HepG2 (cell line): ENCODE measurements around the gene AGT. TPM values are rescaled to one million over a fixed set of nuclear protein-coding genes. Genes with fewer than 3 reads are reported as not detected.

ENCODE experiments used
- ATF7-NPFF ChIP-seq: sonication (generic); formaldehyde crosslinking; IDR thresholded peaks from 2 replicates; pipeline ENCODE4 v1.8.1; 2023; ENCODE audit warnings: mild to moderate bottlenecking, low read depth, missing genetic modification reagents, moderate library complexity
- FOXC1 ChIP-seq: sonication (generic); formaldehyde crosslinking; IDR thresholded peaks from 2 replicates; pipeline ENCODE4 v1.8.0; 2022; ENCODE audit warnings: mild to moderate bottlenecking, missing genetic modification reagents, borderline replicate concordance
- KDM2A ChIP-seq: sonication (generic); formaldehyde crosslinking; IDR thresholded peaks from 2 replicates; pipeline ENCODE4 v1.4.0; 2020; ENCODE audit warnings: low read depth, missing genetic modification reagents, borderline replicate concordance
- MYPOP ChIP-seq: sonication (generic); formaldehyde crosslinking; IDR thresholded peaks from 2 replicates; pipeline ENCODE4 v1.8.1; 2023; ENCODE audit warnings: mild to moderate bottlenecking, moderate library complexity, missing genetic modification reagents
- NFE2L2 ChIP-seq: fragments of 150-350 bp; IDR thresholded peaks from 2 replicates; pipeline ENCODE4 v1.6.1; 2014; ENCODE audit warnings: low read length
- NONO ChIP-seq, 2 experiments: fragments of 450-650 bp in 1 of 2; sonication (generic) in 1 of 2; formaldehyde crosslinking in 1 of 2; IDR thresholded peaks in 1 of 2; conservative IDR thresholded peaks in 1 of 2; 2 replicates each; pipeline versions ENCODE4 v1.6.1 to v1.8.0; 2017 to 2022; ENCODE audit warnings: mild to moderate bottlenecking in 1 of 2, missing genetic modification reagents in 1 of 2, moderate library complexity in 1 of 2
- NRL ChIP-seq: sonication (generic); formaldehyde crosslinking; IDR thresholded peaks from 2 replicates; pipeline ENCODE4 v1.5.0; 2020; ENCODE audit warnings: missing genetic modification reagents, mild to moderate bottlenecking, moderate library complexity, borderline replicate concordance
- POLR2AphosphoS5 ChIP-seq: IDR thresholded peaks from 2 replicates; pipeline ENCODE4 v1.6.1; 2012; ENCODE audit warnings: low read depth, low read length
- ZC3H13 ChIP-seq: sonication (generic); formaldehyde crosslinking; IDR thresholded peaks from 2 replicates; pipeline ENCODE4 v1.8.1; 2023; ENCODE audit warnings: mild to moderate bottlenecking, missing genetic modification reagents, moderate library complexity
- ZC3H4 ChIP-seq: sonication (generic); formaldehyde crosslinking; IDR thresholded peaks from 2 replicates; pipeline ENCODE4 v1.4.0; 2020; ENCODE audit warnings: missing genetic modification reagents, borderline replicate concordance
- ZNF703 ChIP-seq: sonication (generic); formaldehyde crosslinking; IDR thresholded peaks from 2 replicates; pipeline ENCODE4 v1.5.1; 2020; ENCODE audit warnings: missing genetic modification reagents, mild to moderate bottlenecking, moderate library complexity, borderline replicate concordance
- polyA plus RNA-seq, 8 experiments: library from polyadenylated mRNA; depleted of rRNA in 3 of 8; stranded (reverse) in 7 of 8; unstranded in 1 of 8; fragments of >200 nt; fragmentation: Illumina TruSeq in 4 of 8; extraction: Trizol in 4 of 8; gene quantifications; 2 replicates each; pipeline versions ENCODE4 v1.2.1 to v1.2.3, GENCODE V29; 2011 to 2016; ENCODE audit warnings: low read depth in 4 of 8, missing spikeins in 1 of 8, mixed read lengths in 1 of 8; ENCODE audit not compliant: insufficient read depth in 1 of 8
- total RNA-seq, 5 experiments: library from RNA; depleted of rRNA; stranded (reverse); fragments of >200 nt; fragmentation: Illumina TruSeq; extraction: Trizol; gene quantifications; 2 replicates each; pipeline ENCODE4 v1.2.3, GENCODE V29; 2016; ENCODE audit warnings: low read depth in 1 of 5
- TF ChIP-seq, protein P1 (sequence below): sonication (generic); formaldehyde crosslinking; IDR thresholded peaks from 2 replicates; pipeline ENCODE4 v1.5.0; 2020; ENCODE audit warnings: missing genetic modification reagents
- TF ChIP-seq, protein P2 (sequence below): sonication (generic); formaldehyde crosslinking; IDR thresholded peaks from 2 replicates; pipeline ENCODE4 v1.8.0; 2022; ENCODE audit warnings: low read depth, missing genetic modification reagents

Gene AGT
- total and polyA plus RNA-seq, 2 of the 13 experiments (the other 11 are each of a cell fraction or from before 2014, with no cell fraction given) = 892 to 2,071 TPM

- TF ChIP-seq MYPOP (CRISPR knock-in tag) (0 out of 2 replicates have a peak, but pooled peaks have one; percentile 7), KDM2A (CRISPR knock-in tag) (peak; percentile 27; the same call in 1 of the 2 replicates), ATF7-NPFF (peak; percentile 29; the same call in 1 of the 2 replicates), NRL (CRISPR knock-in tag) (peak; percentile 53; the same call in 1 of the 2 replicates), NONO (IDR thresholded peaks at IDR 0.05) (no peak), NONO (CRISPR knock-in tag; conservative IDR thresholded peaks at IDR 0.05) (0 out of 2 replicates have a peak, but pooled peaks have one; percentile 10), ZC3H13 (CRISPR knock-in tag) (peak; percentile 41; the same call in 1 of the 2 replicates), ZNF703 (no peak), POLR2AphosphoS5 (peak; percentile 65), NFE2L2 (no peak), FOXC1 (CRISPR knock-in tag) (peak; percentile 25; the same call in 1 of the 2 replicates), ZC3H4 (CRISPR knock-in tag) (peak; percentile 23; the same call in 1 of the 2 replicates)
- TF ChIP-seq, protein P1, sequence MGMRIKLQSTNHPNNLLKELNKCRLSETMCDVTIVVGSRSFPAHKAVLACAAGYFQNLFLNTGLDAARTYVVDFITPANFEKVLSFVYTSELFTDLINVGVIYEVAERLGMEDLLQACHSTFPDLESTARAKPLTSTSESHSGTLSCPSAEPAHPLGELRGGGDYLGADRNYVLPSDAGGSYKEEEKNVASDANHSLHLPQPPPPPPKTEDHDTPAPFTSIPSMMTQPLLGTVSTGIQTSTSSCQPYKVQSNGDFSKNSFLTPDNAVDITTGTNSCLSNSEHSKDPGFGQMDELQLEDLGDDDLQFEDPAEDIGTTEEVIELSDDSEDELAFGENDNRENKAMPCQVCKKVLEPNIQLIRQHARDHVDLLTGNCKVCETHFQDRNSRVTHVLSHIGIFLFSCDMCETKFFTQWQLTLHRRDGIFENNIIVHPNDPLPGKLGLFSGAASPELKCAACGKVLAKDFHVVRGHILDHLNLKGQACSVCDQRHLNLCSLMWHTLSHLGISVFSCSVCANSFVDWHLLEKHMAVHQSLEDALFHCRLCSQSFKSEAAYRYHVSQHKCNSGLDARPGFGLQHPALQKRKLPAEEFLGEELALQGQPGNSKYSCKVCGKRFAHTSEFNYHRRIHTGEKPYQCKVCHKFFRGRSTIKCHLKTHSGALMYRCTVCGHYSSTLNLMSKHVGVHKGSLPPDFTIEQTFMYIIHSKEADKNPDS (CRISPR knock-in tag) = peak; percentile 56; the same call in 1 of the 2 replicates
- TF ChIP-seq, protein P2, sequence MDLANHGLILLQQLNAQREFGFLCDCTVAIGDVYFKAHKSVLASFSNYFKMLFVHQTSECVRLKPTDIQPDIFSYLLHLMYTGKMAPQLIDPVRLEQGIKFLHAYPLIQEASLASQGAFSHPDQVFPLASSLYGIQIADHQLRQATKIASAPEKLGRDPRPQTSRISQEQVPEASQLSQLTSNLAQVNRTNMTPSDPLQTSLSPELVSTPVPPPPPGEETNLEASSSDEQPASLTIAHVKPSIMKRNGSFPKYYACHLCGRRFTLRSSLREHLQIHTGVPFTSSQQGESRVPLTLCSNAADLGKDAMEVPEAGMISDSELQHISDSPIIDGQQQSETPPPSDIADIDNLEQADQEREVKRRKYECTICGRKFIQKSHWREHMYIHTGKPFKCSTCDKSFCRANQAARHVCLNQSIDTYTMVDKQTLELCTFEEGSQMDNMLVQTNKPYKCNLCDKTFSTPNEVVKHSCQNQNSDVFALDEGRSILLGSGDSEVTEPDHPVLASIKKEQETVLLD (CRISPR knock-in tag) = no peak
Observed at GRCh38 chr1:230701434-230701833, 12.5 kb downstream of the AGT start (continued).
